ENCODE data around the gene MED13L.

The MED13L gene

DNA sequence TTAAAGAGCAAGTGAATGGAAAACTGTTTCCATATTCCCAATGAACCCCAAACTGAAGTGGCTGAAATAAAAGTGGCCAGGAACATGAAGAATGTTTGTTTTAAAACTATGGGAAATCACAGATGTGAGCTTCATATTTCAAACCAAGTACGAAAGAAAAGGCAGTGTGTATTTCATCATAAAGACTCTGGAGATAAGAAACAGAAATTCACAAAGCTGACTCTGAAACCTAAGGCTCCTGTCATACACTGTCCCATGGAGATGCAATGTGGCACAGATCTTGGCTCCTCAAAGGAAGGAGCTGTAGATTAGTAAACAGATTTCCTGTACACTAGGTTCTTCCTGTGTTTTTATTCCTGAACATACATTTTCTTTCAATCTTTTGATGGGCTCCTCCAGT lies 304.4 kb downstream of the MED13L start:
- ATAC-seq: no peak
- DNase-seq: no peak

DNA sequence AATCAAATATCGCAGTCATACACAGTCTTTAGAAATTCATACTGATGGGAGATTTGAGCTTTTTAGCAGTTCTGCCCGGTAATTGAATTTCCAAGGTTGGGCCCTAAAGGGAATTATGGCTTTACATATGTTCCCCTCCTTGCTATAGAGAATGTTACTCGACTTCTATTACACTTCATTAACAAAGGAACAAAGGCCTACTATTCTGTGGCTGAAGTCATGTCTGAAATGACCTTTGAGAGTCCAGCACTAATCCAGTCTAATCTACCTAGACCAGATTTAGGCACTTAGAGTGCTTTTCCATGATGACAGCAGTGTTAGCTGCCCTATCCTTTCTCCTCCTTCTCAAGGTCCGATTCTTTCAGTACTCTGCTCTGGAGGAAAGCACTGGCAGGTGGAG lies 305.3 kb downstream of the MED13L start:
- no peak for DNase-seq
- ATAC-seq: no peak

DNA sequence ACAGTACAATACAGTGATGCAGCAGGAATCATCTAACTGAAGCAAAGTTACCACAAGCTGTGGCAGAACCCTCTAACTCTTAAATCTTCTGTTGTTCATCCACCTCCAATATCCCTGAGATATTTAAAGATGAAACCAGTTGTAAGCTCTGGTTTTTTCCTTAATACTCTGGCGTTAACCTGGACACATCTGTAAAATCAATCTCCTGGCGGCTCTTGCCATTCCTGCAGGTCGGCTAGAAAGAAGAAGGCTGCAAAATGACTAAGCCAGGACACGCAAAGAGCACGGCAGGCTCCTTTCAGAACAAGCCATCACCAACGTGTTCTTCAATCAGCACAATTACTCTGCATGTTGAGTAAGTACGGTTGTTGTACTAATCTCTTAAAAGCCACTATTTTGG lies 309.3 kb downstream of the MED13L start:
- ATAC-seq: no peak
- no peak for DNase-seq

DNA sequence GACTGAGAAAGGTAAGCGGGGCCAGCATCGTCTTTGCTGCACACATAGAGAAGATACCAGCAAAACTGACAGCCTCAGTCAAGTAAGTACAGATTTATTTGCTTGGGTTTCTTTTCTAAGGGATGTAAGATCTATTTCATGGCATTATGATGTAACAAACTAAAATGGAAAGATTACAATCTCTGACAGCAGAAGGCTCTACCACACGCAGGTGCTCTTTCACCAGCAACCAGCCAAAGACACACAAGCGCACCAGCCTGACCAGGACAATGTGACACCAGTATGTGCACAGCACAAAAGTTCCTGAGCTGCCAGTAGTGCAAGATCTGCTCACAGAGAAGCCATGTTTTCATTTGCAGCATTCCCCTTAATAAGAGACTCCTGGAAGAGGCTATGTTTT lies 311.1 kb downstream of the MED13L start:
- DNase-seq: no peak
- no peak for ATAC-seq

DNA sequence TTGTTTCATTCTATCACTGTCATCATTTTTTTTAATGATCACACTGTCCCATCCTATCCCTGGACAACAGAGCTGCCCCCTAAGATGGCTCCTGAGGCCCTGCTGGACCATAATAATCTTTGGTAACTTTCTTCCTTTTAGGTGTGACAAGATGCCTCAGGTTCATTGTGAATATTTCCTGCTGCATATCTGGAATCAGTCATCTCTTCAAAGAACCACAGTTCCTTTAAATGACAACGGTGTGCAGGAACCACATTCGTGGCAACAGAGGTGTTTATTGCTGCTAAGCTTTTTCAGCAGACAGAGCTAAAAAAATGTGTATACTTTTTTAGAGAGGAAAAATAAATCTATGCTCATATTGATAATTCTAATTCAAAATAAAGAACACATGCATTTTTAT lies 312.9 kb downstream of the MED13L start:
- ATAC-seq (no peak), DNase-seq (no peak)

DNA sequence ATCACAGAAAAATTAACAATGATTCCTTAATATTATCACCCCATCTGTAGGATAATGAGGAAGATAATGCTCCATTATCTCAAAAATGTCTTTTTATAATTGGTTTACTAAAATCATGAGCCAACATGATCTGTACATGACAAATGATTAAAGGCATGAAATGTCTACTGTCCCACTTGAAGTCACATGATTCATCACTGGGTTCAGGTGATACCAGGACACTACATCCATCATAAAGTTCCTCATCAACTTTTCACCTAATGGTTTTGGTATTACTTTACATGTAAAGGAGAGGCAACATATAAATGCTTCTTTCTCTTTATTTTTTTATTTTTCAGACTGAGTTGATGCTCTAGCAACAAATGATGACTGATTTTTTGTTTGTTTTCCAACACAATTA lies 313.3 kb downstream of the MED13L start:
- no peak for ATAC-seq
- DNase-seq: no peak

DNA sequence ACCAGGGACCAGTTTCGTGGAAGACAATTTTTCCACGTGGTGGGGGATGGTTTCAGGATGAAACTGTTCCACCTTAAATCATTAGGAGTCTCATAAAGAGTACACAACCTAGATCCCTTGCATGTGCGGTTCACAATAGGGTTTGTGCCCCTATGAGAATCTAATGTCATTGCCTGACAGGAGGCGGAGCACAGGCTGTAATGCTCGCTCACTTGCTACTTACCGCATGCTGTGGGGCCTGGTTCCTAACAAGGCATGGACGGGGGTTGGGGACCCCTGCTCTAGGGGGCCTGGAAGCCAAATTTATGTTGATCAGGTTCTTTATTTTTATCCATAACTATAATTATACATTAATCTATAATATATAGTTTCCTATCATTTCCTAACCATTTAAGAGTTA lies 315.3 kb downstream of the MED13L start:
- no peak for DNase-seq

DNA sequence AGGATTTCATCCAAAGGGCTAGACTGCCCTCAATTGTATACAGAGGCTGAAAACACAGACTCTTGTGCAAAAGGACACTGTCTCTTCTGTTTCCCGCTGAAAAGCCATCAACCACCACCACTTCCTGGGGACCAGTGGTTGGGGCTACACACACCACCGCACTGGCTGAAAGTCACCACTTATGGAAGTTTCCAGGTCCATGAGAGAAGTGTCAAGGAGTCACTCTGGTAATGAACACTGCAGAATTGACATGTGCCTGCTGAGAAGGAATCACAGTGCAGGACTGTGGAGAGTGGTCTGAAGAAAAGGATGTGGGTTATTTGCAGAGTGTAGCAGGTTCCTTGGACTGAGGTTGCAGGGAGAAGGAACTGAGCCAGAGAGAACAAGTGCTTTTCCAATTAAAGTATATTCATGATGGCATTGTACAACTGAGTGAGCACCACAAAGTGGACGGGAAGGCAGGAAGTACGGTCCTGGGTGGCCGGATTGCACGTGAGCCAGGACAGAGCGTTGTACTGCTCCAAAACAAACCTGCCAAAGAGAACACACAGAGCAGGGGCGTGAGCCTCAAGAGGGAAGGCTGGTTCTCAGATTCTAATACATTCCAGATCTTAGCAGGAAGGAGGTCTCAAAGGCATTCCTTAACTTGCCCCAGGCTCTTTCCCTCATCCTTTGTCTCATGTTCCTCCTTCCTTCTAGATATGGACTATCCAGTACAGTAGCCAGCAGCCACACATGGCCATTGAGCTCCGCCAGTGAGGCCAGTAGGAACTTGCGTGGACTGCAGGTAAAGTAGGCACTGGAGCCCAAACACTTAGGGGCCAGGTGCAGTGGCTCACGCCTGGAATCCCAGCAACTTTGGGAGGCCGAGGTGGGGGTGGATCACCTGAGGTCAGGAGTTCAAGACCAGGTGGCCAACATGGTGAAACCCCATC lies 316.4 kb downstream of the MED13L start:
- DNase-seq (peak; percentile 7), ATAC-seq (peak; percentile 69)

More for the DNA sequence above, 315.3 kb downstream of the MED13L start:
- no peak for ATAC-seq

DNA sequence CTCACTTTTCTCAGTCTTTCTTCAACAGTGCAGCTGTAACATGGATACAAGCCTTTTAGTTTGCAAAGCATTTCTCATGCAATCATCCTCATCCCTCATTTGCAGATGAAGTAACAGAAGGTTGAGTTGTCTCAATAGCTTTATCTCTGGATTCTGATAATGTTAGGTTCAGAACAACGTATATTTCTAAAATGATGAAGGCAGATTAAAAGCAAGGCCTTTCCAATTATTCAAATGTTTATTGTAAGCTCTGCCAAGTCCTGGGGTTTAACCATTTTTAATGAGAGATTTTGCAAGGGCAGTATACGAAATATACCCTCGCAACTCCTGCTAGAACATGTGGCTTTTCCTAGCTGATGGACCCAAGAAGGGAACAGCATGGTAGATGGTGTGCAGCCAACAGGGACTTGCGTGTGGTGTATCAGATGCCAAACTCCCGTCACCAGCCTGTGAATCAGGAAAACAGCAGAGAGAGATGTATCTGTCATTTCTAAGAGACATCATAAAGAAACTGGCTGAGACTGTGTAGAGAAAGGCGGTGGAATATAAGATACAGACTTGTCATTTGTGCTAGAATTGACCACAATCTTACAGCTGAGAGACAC lies 319.7 kb downstream of the MED13L start:
- no peak for ATAC-seq
- DNase-seq: no peak

DNA sequence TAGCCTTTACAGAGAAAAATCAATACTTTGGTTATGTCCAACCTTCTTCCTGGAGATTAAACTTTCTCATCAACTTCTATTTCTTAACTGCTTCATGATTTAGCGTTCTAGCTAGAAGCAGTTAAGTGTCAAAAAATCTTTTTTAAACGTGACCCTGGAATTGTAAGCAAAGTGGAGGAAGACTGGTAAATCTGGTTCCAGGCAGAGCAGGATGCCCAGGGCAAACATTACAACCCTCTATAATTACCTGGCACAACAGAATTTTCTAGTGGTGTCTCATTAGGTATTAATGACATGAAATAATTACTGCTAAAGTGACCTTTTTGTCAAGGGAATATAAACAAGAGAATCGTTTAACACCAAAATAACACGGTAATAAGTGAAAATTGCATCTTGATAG lies 320.8 kb downstream of the MED13L start:
- ATAC-seq (no peak), DNase-seq (no peak)

DNA sequence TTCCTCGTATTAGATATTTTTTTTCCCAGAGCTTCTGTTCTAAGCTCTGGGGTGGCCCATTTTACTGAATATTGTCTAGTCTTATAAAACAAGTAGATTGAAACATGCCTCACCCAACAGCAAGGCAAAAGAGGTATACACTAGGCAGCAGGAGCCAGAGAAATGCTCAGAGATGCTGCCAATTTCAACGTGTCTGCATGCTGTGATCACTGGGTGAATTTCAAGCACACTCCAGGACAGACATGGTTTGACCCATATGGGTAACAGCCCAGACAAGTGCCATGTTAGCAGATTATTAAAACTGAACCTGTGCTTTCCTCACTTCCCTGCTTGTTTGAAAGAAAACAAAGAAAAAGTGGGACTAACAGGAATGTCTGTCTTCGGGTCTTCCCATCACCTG lies 321.3 kb downstream of the MED13L start:
- ATAC-seq: no peak

DNA sequence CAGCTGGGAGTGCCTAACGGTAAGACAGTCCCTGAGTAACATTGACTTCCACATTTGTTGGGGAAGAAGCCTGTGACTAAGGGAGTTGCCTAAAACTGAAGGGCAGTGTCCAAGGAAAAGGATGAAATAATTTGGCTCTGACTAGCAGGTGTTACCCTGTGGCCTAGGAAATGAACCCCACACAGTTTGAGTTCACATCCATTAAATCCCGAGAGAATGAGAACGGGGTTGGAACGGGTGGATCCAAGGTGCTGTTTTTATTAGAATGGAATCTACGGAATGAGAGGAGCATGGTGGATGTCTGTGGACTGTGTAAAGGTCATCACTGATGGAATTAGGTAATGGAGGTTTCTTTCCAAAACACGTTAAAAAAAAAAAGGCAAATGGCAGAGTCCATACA lies 324.0 kb downstream of the MED13L start:
- DNase-seq (no peak), ATAC-seq (no peak)

More for the DNA sequence above, 321.3 kb downstream of the MED13L start:
- no peak for DNase-seq

DNA sequence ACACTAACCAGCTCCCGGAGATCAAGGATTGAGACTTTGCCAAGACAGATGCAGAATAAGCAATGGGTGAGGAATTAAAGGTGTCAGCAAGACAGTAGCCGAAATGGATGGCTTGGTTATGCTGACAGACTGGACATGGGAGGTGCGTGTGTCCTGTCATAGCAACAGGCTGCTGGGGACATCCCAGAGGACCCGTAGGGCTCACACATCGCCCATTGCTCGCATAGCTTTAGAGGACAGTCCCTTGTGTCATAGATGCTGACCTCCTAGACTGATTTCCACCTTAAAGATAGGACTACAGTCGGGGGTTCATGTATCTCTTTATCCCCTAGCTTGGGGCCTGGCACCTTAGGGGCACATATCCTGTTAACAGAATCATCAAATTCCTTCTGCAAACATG lies 324.5 kb downstream of the MED13L start:
- DNase-seq (no peak), ATAC-seq (no peak)

DNA sequence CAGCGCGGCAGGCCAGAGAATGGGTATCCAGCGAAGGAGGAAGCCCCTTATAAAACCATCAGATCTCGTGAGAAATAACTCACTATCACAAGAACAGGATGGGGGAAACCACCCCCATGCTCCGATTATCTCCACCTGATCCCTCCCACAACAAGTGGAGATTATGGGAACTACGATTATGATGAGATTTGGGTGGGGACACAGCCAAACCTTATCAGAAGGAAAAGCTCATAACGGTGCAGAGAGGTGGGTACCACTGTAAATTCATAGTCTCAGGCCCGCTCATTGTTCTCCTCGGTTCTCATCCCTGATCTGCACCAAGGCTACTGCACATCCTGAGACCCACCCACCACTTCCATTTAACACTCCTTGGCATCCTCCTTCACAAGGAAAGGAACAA lies 326.5 kb downstream of the MED13L start:
- ATAC-seq (no peak), DNase-seq (no peak)

DNA sequence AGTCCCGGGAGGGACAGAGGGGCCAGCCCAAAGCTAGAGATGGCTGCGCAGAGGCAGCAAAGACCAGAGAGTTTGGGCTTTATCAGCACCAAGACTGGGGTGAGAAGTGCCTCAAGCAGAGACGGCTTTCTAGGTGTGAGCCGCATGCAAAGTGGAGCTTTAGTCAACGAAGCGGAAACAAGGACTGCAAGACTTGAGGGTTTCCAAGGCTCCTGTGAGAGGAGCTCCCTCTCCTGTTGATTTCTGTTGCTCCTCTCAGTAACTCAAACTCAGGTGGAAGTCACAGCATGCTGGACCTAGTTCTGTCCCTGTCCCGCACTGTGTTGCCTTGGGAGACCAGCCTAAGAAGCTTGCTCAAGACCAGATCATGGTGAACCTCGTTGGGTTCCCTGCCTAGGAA lies 327.8 kb downstream of the MED13L start:
- ATAC-seq: no peak
- no peak for DNase-seq

DNA sequence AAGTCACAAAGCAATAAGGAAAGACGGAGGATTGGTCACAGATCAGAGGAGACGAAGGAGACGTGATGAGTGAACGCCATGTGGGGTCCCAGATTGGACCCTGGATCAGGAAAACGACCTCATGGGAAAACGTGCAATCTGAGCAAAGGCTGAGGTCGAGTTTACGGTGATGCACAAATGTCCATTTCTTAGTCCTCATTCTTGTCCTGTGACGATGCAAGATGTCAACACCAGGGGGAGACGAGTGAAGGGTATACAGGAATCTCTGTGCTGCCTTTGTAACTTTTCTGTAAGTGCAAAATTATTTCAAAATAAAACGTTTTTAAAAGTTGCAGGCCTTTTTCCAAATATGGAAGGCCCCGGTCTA lies 329.8 kb downstream of the MED13L start:
- DNase-seq (no peak), ATAC-seq (no peak)

DNA sequence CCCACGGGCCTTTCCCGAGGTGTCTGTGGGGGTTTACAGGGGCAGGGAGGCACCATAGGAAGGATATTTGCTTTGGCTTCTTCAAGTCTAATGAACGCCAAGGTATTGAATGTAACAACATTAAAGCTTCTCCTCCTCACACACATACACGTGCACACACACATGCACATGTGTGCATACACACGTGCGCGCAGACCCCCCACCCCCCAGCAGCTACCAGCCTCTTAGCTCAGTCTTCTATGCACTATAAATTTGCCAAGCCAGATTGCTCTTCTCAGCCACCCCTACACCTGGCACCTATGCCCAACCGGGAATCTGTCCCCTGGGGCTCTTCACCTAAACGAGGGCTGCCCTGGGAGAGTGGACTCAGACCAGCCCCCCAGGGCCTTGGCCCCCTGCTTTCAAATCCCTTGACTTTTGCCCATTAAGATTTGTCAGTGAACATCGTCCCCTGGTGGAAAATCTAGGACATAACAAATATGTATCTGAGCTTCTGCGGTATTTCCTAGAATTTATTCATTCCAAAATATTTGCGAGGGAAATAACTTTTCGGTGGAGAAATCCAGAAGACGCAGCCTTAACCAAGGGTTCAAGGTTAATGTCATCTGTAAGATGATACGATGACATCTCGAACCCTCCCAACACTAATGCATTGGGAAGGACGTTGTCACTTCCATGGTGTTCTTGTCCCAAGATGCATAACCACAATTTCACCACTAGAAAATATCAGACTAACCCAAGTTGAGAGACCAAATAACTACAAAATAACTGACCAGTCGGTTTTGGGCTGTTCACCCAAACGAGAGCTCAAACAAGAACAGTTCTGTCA lies 330.4 kb downstream of the MED13L start:
- no peak for ATAC-seq

DNA sequence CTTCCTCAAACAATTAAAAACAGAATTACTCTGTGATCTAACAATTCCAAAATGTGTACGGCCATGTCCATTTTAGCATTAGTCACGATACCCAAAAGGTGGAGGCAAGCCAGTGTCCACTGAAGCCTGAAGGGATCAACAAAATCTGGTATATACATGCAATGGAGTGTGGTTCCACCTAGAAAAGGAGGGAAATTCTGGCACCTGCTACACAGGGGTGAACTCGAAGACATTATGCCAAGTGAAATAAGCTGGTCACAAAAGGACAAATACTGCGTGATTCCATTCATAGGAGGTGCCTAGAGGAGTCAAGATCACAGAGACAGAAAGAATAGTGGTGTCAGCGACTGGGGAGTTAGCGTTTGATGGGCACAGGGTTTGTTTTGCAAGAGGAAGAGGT lies 331.4 kb downstream of the MED13L start:
- DNase-seq (no peak), ATAC-seq (no peak)

More for the DNA sequence above, 330.4 kb downstream of the MED13L start:
- no peak for DNase-seq

DNA sequence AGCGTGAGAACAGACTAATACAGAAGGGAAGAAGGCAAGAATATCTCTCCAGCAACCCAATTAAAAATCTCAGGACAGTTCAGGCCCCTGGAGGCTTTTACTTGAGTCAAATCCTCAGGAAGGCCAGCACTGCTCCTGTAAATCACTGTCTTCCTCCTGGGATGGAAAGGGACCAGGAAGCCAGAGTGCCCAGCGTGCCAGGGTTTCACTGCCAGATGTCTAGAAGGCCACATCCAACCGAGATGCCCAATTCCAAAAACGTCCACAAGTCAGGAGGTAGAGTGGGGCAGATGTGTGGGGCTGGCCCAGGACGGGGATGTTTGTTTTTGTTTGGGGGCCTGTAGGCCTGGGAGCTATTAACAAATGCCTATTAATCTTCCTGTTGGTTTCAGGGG lies 332.0 kb downstream of the MED13L start:
- DNase-seq: no peak
- no peak for ATAC-seq

DNA sequence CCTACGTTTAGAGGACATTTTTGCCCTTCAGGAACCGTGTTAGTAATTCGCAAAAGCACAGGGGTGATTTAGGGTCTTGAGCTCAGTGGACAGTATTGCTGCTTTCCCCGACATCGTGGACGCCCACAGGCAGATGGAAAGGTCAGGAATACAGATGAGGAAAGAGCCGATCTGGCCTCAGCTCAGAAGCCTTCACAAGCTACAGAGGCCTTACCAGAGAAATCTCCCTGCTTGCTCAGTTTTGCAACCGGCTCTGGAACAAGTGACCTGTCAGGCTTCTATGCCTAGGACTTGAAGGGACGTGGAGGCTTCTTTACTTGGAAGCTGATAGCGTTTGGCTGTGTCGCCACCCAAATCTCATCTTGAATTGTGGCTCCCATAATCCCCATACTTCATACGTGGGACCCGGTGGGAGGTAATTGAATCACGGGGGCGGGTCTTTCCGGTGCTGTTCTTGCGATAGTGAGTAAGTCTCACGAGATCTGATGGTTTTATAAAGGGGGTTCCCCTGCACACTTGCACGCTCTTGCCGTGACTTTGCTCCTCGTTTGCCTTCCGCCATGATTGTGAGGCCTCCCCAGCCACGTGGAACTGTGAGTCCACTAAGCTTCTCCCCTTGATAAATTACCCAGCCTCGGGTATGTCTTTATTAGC lies 332.5 kb downstream of the MED13L start:
- DNase-seq (no peak), ATAC-seq (no peak)

DNA sequence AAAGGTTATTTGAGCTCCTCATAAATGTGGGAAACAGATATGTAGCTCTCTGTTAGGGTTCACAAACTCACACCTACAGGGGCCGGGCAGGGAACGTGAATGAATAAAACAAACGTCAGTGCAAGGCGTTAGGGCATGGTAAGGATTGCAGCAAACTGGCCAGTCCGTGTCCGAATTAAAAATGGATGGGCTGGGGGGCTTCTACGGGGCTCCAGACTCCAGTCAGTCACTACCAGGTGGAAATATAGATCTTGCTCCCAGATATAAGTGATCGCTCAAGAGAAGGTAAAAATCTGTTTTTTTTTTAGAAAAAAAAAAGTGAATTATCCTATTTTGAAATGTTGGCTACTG lies 333.1 kb downstream of the MED13L start:
- DNase-seq (no peak), ATAC-seq (no peak)

DNA sequence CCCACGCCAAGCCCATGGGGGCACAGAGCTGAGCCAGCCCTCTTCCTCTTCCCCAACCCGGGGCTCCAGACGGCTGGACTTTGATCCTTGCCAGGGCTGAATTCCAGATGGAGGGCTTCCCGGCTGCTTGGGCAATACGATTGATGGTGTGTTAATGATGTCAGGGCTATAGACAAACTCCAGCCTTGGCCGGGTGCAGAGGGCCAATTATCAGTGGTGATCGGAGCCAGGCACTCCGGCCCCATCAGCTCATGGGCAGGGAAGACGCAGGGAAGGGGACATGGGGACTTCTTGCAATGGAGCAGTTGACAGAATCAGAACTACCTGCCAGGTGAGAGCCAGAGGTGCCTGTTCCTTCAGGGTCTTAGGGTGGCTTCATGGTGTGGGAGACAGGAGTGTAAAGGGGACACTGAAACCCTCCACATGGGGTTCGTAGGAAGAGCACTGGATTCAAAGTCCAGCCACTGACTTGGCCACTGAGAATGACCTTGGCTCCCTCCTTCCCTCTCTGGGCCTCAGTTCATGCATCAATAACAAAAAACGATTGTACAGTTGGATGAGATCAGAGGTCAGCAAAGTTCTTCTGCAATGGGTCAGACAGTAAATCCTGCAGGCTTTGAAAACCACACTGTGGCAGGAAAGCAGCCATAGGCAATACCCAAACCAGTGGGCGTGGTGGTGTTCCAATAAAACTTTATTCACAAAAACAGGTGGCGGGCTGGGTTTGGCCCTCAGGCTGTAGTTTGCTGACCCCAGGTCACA lies 333.7 kb downstream of the MED13L start:
- ATAC-seq (no peak), DNase-seq (no peak)

Data from stimulated activated naive CD8-positive, alpha-beta T cell treated with anti-CD3 and anti-CD28 coated beads, Interleukin-15, Interleukin-2, amounts not matched to agents 100 U/mL and 50 U/mL, for 24 hours (primary cell).